Heart right ventricle (tissue), 16 donors: Measurements from ENCODE around the gene RAB9A. TPM values are rescaled to one million over a fixed set of nuclear protein-coding genes. Genes with fewer than 3 reads are reported as not detected.
"Not testable (repeated sequence)": the region's sequence is repeated elsewhere in the genome, so short reads cannot be mapped to it uniquely, and the experiment has no call there.

ENCODE experiments used
- ATAC-seq, 8 donors: fragments of 200-7000 bp; cut with Tn5 transposase; one replicate each; pipeline ENCODE4 v1.9.1; 2020; ENCODE audit warnings: mild to moderate bottlenecking in 8 of 8, moderate library complexity in 8 of 8, moderate number of reproducible peaks in 1 of 8
- DNase-seq, 2 donors: peaks; one replicate each; pipeline ENCODE4 v3.0.0-alpha.2; 2020
- H3K27ac ChIP-seq, 10 donors: fragments of 200-600 bp; sonication (generic) in 2 of 10; one replicate each; pipeline versions ENCODE4 v1.5.0 to v1.8.0; 2020 to 2022; ENCODE audit warnings: mild to moderate bottlenecking in 3 of 10
- H3K27me3 ChIP-seq, 7 donors: fragments of 200-600 bp; one replicate each; pipeline ENCODE4 v1.8.0; 2021 to 2022; ENCODE audit warnings: mild to moderate bottlenecking in 2 of 7
- H3K36me3 ChIP-seq, 9 donors: fragments of 200-600 bp; sonication (generic) in 1 of 9; one replicate each; pipeline versions ENCODE4 v1.5.0 to v1.8.0; 2020 to 2022; ENCODE audit warnings: mild to moderate bottlenecking in 2 of 9
- H3K4me1 ChIP-seq, 9 donors: fragments of 200-600 bp; sonication (generic) in 1 of 9; one replicate each; pipeline versions ENCODE4 v1.5.0 to v1.8.0; 2020 to 2022; ENCODE audit warnings: mild to moderate bottlenecking in 4 of 9
- H3K4me3 ChIP-seq, 10 donors: fragments of 200-600 bp; sonication (generic) in 2 of 10; one replicate each; pipeline versions ENCODE4 v1.5.0 to v1.8.0; 2020 to 2022; ENCODE audit warnings: mild to moderate bottlenecking in 7 of 10, moderate library complexity in 2 of 10
- H3K9me3 ChIP-seq, 11 donors: fragments of 200-600 bp in 10 of 11; sonication (generic) in 2 of 11; one replicate each; pipeline versions ENCODE4 v1.5.0 to v1.8.0; 2013 to 2022; ENCODE audit warnings: mild to moderate bottlenecking in 2 of 11, control low read depth in 1 of 11, moderate library complexity in 1 of 11
- WGBS, 2 donors: extraction: QIAGEN DNeasy Blood & Tissue Kit; methylation state at CpG; one replicate each; pipeline ENCODE4 v1.1.7; 2013; ENCODE audit warnings: inconsistent platforms in 1 of 2; 5-methylcytosine and 5-hydroxymethylcytosine counted together
- intact Hi-C, 10 donors: fragments of 100-400 bp; cut with DNase I; formaldehyde crosslinking; loops; one replicate each; pipeline versions ENCODE4 v1.11.1 to v1.14.2; 2022
- long read RNA-seq, 3 donors: library from polyadenylated mRNA; unstranded; transcript quantifications; one replicate each; pipeline ENCODE4 v2.0.0, GENCODE V29; 2020 to 2021
- polyA plus RNA-seq, 2 donors: library from polyadenylated mRNA; stranded (reverse); fragments of 200-250 nt; gene quantifications; one replicate each; pipeline ENCODE4 v1.2.3, GENCODE V29; 2013
- total RNA-seq, 10 donors: library from RNA; stranded (reverse); fragmentation: NEBNext Ultra II Directional in 3 of 10; extraction: Animal tissue kit (Norgen Biotek cat#: 25700) in 3 of 10; gene quantifications; one replicate each; pipeline versions ENCODE4 v1.2.1 to v1.2.4, GENCODE V29; 2021 to 2023
- TF ChIP-seq, protein P1 (sequence below), 9 donors: fragments of 200-600 bp; sonication (generic) in 2 of 9; IDR thresholded peaks; one replicate each; pipeline versions ENCODE4 v1.5.0 to v1.8.0; 2021 to 2022; ENCODE audit warnings: antibody characterized with exemption in 9 of 9, mild to moderate bottlenecking in 5 of 9, moderate library complexity in 1 of 9
- donor health status: Arrhythmogenic right ventricular cardiomyopathy.
- donor health status: ischemic (EF 13 %, LVEDD 7.1; RV severe dilation, severe dysfunction).
- donor health status: healthy with polysubstance abuse.
- donor health status: DM: no; HTN: yes; CAD: no.
- donor health status: DM: no; HTN: no; CAD: no.
- donor health status: ischemic (EF 25% LVEDD 6.9; RV normal size, moderate dysfunction).
- donor health status: ischemic (EF 25% LVEDD 5.7; RV mildly dilated, moderate dysfunction).
- donor health status: healthy.
- donor health status: DM: yes; HTN: yes; CAD: no.
- donor health status: Ischemic cardiomyopathy.
- donor health status: ischemic (EF 35%, LVEDD 5.7; RV mildly dilated, moderate dysfunction).
- donor health status: nonischemic (EF 11% LVEDD 7.7; RV severe dilation, severe dysfunction).
- donor health status: DM: yes; HTN: yes; CAD: no.
- donor health status: PGD.
- donor health status: ischemic (EF 29% LVEDD 5.4; RV normal size, mild dysfunction).
- donor health status: nonischemic (EF 23%, LVEDD 6.1; RV moderate dilation, normal function).

The RAB9A gene, protein sequence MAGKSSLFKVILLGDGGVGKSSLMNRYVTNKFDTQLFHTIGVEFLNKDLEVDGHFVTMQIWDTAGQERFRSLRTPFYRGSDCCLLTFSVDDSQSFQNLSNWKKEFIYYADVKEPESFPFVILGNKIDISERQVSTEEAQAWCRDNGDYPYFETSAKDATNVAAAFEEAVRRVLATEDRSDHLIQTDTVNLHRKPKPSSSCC
- 10 to 100 TPM; 16.9 to 28.9 (median 20.9) TPM for total RNA-seq
- 10 to 100 TPM in 1 of 2 donors, 1 to 10 TPM in 1; 5.1 to 19.6 TPM for polyA plus RNA-seq
- long read RNA-seq, donor 1, transcript RAB9A-202 (3 exons, 2,039 nt), result major isoform, 14 of 16 reads
- long read RNA-seq, donor 1, partial matches to known transcripts, result 0 of 16 reads
- long read RNA-seq, donor 1, other reads (novel, unspliced or antisense), result 1 of 16 reads
- long read RNA-seq, donor 2, transcript RAB9A-202 (3 exons, 2,039 nt), result major isoform, 12 of 18 reads
- long read RNA-seq, donor 2, transcript RAB9A-203 (2 exons, 737 nt), result minor isoform, 5 of 18 reads
- long read RNA-seq, donor 2, partial matches to known transcripts, result 0 of 18 reads
- long read RNA-seq, donor 2, other reads (novel, unspliced or antisense), result 1 of 18 reads
- long read RNA-seq, donor 3, transcript RAB9A-203 (2 exons, 737 nt), result minor isoform, 10 of 63 reads
- long read RNA-seq, donor 3, transcript RAB9A-202 (3 exons, 2,039 nt), result major isoform, 45 of 63 reads
- long read RNA-seq, donor 3, partial matches to known transcripts, result 1 of 63 reads
- long read RNA-seq, donor 3, other reads (novel, unspliced or antisense), result 6 of 63 reads

DNA sequence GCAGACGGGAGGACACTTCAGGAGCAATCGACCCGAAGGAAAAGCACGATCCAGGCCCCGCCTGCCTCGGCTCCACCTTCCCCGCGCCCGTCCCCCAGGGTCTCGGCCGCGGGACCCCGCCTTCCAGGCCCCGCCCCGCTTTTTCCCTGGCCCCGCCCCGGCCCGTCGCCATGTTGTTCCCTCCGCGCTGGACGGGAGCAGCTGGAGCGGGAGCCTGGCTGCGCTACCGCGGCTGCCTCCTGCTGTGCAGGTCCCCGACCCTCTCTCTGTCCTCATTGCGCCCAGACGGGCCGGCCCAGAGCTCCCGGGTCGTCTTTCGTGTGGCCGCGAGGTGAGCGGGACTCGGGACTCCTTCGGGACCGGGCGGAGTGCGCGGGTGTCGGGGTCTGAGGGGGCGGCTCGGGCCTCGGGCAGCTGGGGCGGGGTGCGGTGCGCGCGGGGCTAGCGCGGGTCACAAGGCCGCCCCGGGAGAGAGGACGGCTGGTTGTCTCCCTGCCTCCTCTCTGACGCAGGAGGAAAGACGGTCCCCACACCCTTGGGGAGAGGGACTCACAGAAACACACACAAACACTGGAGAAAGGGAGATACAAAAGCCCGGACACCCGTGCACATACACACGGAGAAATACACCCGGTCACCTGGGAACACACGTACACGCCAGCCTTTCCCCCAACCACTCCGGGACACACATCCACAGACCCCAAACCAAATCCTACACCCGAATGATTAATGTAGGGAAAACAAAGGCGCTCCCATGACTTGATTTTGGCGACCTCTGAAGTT is at the start of gene RAB9A:
Gene RAB9A, plus strand, starts transcription at position 171 of the 783 bp plus-strand sequence. CDS start 19,619 bp downstream, outside the sequence.
- Histone ChIP-seq H3K27me3 (peaks cover 0 to 52% (median 0%) of the 10 kb centered on the region in 7 donors), H3K4me1 (peaks cover 0 to 47% (median 25%) of the 10 kb centered on the region in 9 donors), H3K27ac (peak within 1 kb of the TSS; percentile 89 to 97 (median 94)), H3K36me3 (no peaks in the 10 kb centered on the region), H3K9me3 (no peaks in the 10 kb centered on the region), H3K4me3 (peak within 1 kb of the TSS; percentile 58 to 83 (median 72))
- ATAC-seq, result peak; percentile 98 to 99 (median 99)
- DNase-seq, result peak; percentile 85 to 89
- TF ChIP-seq, protein P1, sequence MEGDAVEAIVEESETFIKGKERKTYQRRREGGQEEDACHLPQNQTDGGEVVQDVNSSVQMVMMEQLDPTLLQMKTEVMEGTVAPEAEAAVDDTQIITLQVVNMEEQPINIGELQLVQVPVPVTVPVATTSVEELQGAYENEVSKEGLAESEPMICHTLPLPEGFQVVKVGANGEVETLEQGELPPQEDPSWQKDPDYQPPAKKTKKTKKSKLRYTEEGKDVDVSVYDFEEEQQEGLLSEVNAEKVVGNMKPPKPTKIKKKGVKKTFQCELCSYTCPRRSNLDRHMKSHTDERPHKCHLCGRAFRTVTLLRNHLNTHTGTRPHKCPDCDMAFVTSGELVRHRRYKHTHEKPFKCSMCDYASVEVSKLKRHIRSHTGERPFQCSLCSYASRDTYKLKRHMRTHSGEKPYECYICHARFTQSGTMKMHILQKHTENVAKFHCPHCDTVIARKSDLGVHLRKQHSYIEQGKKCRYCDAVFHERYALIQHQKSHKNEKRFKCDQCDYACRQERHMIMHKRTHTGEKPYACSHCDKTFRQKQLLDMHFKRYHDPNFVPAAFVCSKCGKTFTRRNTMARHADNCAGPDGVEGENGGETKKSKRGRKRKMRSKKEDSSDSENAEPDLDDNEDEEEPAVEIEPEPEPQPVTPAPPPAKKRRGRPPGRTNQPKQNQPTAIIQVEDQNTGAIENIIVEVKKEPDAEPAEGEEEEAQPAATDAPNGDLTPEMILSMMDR (IDR thresholded peaks at IDR 0.05), result no peak
- intact Hi-C loops, result loop anchor here in 3 of 10 donors (1.0 to 5.0 kb wide), 3 partner anchors 43 to 46 kb away; partner anchors contain the start of genes OFD1 (in 3 of the 3) and TRAPPC2 (in 3 of the 3)
- WGBS, 2 donors, result 0 to 1% methylated on average over 43 to 66 of the region's 68 CpGs

DNA sequence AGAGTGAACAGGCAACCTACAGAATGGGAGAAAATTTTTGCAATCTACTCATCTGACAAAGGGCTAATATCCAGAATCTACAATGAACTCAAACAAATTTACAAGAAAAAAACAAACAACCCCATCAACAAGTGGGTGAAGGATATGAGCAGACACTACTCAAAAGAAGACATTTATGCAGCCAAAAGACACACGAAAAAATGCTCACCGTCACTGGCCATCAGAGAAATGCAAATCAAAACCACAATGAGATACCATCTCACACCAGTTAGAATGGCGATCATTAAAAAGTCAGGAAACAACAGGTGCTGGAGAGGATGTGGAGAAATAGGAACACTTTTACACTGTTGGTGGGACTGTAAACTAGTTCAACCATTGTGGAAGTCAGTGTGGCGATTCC is 47.2 kb upstream of the RAB9A start:
- peaks cover 0 to 15% (median 0%) of the 10 kb centered on the region in 11 donors for H3K9me3 ChIP-seq
- H3K27me3 ChIP-seq, result peaks cover 0 to 46% (median 0%) of the 10 kb centered on the region in 7 donors
- not testable (repeated sequence) for H3K36me3 ChIP-seq, H3K27ac ChIP-seq, H3K4me1 ChIP-seq, H3K4me3 ChIP-seq, ATAC-seq, DNase-seq
- 85 to 92% methylated on average over 2 of the region's 4 CpGs for WGBS, 2 donors
- intact Hi-C loops, result loop anchor here in 1 of 10 donors (10.0 kb wide), 1 partner anchor 127 kb away; no protein-coding TSS in a partner anchor

DNA sequence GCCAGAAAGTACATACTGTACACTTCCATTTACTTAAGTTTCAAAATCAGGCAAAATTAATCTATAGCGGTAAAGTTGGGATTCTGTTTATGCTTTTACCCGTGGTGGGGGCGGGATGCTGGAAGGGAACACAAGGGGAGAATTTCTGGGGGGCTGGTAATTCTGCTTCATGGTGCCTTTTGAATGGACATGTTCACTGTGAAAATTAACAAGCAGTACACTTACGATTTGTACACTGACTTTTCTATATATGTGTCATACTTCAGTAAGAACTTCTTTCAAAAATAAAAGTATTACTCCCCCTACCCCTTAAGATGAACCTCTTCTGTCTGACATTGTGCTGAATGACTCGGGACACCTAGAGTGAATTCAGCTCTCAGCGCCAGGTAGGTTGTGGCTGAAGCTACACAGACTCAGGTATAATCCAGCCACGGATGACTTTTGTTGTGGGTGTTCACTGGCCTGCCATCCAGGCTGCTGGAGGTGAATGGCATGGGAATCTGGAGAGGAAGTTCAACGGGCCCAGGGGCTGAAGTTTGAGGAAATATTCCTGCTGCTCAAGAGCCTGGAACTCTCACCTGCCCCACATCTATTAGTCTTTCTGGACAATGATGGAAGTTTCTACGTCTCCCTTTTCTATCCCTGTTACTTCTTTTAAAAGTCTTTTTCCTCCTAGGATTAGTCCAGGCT is 43.3 kb upstream of the RAB9A start:
- 62 to 68% methylated on average over 9 of the region's 9 CpGs for WGBS, 2 donors
- Histone ChIP-seq H3K27me3 (peaks cover 0 to 68% (median 0%) of the 10 kb centered on the region in 7 donors), H3K36me3 (no peaks in the 10 kb centered on the region), H3K9me3 (no peaks in the 10 kb centered on the region), H3K4me3 (no peak overlapping the region), H3K4me1 (peaks cover 0 to 21% (median 0%) of the 10 kb centered on the region in 9 donors), H3K27ac (no peak overlapping the region)
- intact Hi-C loops, result loop anchor here (1.0 to 10.0 kb wide), 5 partner anchors 131 to 698 kb away; no protein-coding TSS in a partner anchor
- DNase-seq, result no peak
- TF ChIP-seq, protein P1 (IDR thresholded peaks at IDR 0.05), result no peak
- no peak for ATAC-seq

DNA sequence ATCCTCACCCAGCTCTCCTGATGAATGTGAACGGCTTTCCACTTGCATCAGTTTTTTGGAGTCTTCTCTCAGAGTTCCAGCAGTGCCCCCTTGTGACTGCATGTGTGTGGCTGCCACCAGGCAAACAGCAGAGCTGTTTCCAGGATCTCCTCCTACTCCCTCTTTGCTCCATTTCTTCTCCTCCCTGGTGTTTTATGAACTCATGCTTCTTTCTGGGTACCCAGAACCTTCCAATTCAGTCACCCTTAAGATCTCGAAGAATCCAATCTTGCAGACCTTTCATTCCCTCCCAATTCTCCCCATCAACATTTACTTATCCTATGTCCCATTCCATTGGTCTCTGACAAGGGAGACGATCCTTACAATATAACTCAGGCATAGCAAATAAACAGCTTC is 42.8 kb upstream of the RAB9A start:
- peaks cover 0 to 21% (median 0%) of the 10 kb centered on the region in 9 donors for H3K4me1 ChIP-seq
- 44 to 46% methylated on average over 3 of the region's 3 CpGs for WGBS, 2 donors
- ATAC-seq (peak in 7 of 8 donors; percentile 61 to 81 (median 76)), DNase-seq (peak; percentile 41 to 55)
- H3K4me3 ChIP-seq, result no peak overlapping the region
- TF ChIP-seq, protein P1 (IDR thresholded peaks at IDR 0.05), result peak; percentile 23 to 74 (median 62)
- H3K36me3 ChIP-seq, result no peaks in the 10 kb centered on the region
- intact Hi-C loops, result loop anchor here in 9 of 10 donors (1.0 to 10.0 kb wide), 5 partner anchors 131 to 699 kb away; no protein-coding TSS in a partner anchor
- H3K27me3 ChIP-seq, result peaks cover 0 to 68% (median 0%) of the 10 kb centered on the region in 7 donors
- H3K27ac ChIP-seq, result no peak overlapping the region
- H3K9me3 ChIP-seq, result no peaks in the 10 kb centered on the region
